HFFc6 (cell line): ENCODE data around the gene CD300A. TPM values are rescaled to one million over a fixed set of nuclear protein-coding genes. Genes with fewer than 3 reads are reported as not detected.

Experiments used
- DNase-seq: peaks from one replicate; pipeline ENCODE4 v3.0.0-alpha.2; 2018
- H3K27ac Mint-ChIP-seq: 2 replicates; pipeline ENCODE4 v1.8.0; 2020; ENCODE audit warnings: mild to moderate bottlenecking, mixed read lengths
- H3K27me3 Mint-ChIP-seq: 2 replicates; pipeline ENCODE4 v1.8.0; 2021; ENCODE audit warnings: mild to moderate bottlenecking, moderate library complexity, mixed read lengths; ENCODE audit not compliant: insufficient read depth
- H3K36me3 Mint-ChIP-seq: 2 replicates; pipeline ENCODE4 v1.8.0; 2021; ENCODE audit warnings: low read depth, mixed read lengths
- H3K4me1 Mint-ChIP-seq: 2 replicates; pipeline ENCODE4 v1.8.0; 2020; ENCODE audit warnings: low read depth, mixed read lengths
- H3K4me3 Mint-ChIP-seq: 2 replicates; pipeline ENCODE4 v1.8.0; 2020; ENCODE audit warnings: mild to moderate bottlenecking, moderate library complexity, mixed read lengths
- H3K9me3 Mint-ChIP-seq: 2 replicates; pipeline ENCODE4 v1.8.0; 2020; ENCODE audit warnings: mild to moderate bottlenecking, mixed read lengths
- total RNA-seq, 6 experiments: library from RNA; stranded (reverse); fragmentation: NEBNext Ultra II Directional; extraction: Animal tissue kit (Norgen Biotek cat#: 25700); gene quantifications; 2 replicates in 1 of 6; 3 replicates in 5 of 6; pipeline ENCODE4 v1.2.3, GENCODE V29; 2021
- TF ChIP-seq, protein P1 (sequence below): fragments of 200-600 bp; sonication (generic); IDR thresholded peaks from 2 replicates; pipeline ENCODE4 v1.5.0; 2021; ENCODE audit warnings: antibody characterized with exemption, mild to moderate bottlenecking

CD300A gene
- total RNA-seq, 6 experiments from 2014 or later = not detected

DNA sequence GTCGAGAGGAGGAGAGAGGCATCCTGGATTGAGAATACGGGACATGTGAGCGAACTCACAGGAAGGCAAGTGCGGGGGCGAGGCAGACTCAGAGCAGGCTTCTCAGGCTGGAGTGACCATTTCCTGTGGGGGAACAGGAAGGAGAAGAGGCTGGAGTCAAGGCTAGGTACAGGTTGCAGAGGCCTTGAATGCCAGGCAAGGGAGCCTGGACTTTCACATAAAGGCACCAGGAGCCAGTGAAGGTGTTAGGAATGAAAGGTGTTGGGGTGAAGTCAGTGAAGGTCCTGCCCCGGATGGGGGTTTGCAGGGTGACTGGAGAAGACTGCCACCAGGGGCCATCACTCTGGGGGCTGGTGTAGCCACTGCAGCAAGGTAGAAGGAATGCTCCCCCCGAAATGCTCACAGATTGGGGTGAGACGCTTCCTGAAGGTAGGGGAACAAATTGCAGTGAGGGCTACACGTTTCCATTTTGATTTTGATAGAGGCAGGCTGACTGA is 39.8 kb upstream of the CD300A start:
- TF ChIP-seq, protein P1, sequence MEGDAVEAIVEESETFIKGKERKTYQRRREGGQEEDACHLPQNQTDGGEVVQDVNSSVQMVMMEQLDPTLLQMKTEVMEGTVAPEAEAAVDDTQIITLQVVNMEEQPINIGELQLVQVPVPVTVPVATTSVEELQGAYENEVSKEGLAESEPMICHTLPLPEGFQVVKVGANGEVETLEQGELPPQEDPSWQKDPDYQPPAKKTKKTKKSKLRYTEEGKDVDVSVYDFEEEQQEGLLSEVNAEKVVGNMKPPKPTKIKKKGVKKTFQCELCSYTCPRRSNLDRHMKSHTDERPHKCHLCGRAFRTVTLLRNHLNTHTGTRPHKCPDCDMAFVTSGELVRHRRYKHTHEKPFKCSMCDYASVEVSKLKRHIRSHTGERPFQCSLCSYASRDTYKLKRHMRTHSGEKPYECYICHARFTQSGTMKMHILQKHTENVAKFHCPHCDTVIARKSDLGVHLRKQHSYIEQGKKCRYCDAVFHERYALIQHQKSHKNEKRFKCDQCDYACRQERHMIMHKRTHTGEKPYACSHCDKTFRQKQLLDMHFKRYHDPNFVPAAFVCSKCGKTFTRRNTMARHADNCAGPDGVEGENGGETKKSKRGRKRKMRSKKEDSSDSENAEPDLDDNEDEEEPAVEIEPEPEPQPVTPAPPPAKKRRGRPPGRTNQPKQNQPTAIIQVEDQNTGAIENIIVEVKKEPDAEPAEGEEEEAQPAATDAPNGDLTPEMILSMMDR = no peak
- no peaks in the 10 kb centered on the region for H3K4me1 Mint-ChIP-seq
- DNase-seq = no peak
- H3K4me3 Mint-ChIP-seq = no peak overlapping the region
- H3K9me3 Mint-ChIP-seq = peaks cover 55% of the 10 kb centered on the region
- H3K27me3 Mint-ChIP-seq = peaks cover 8% of the 10 kb centered on the region
- H3K36me3 Mint-ChIP-seq = peaks cover 7% of the 10 kb centered on the region
- H3K27ac Mint-ChIP-seq = no peak overlapping the region

DNA sequence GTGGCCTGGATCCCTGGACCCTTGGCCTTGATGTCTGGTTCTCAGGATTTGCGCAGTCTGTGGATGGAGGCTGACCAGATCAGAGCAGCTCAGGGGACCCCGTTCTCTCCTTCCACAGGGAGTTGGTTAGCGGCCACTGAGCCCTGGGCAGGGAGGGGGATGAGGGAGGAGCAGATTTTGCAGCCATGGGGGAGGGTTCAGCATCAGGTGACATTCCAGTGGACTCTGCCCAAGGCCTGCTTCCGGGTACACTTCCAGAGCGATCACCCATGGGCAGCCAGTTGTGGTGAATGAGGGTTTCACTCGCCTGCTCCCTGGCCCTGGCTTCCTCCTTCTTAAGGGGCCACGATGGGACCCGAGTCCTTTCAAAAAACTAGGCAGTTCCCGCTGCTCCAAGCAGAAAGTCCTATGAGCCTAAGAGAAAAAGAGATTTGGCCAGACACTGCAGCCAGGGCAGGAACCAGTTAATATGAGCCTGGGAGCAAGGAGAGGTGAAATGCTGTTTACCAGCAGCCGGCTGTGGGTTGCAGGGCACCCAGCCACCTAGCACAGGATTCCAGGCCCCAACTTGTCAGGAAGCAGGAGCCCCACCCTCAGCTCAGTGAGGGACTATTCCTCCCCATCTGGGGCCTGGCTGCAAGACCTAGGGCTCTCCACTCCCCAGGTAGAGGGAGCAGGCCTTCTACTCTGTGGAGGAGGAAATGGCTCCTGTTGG is 39.2 kb upstream of the CD300A start:
- Mint-ChIP-seq H3K27me3 (peaks cover 8% of the 10 kb centered on the region), H3K4me3 (no peak overlapping the region), H3K9me3 (peaks cover 53% of the 10 kb centered on the region), H3K4me1 (no peaks in the 10 kb centered on the region), H3K36me3 (peaks cover 7% of the 10 kb centered on the region), H3K27ac (no peak overlapping the region)
- DNase-seq = no peak
- TF ChIP-seq, protein P1 = no peak

- Mint-ChIP-seq H3K4me3 (no peak overlapping the region), H3K27ac (no peak overlapping the region), H3K4me1 (no peaks in the 10 kb centered on the region)
Observed at GRCh38 chr17:74427763-74428153, 38.7 kb upstream of the CD300A start.

DNA sequence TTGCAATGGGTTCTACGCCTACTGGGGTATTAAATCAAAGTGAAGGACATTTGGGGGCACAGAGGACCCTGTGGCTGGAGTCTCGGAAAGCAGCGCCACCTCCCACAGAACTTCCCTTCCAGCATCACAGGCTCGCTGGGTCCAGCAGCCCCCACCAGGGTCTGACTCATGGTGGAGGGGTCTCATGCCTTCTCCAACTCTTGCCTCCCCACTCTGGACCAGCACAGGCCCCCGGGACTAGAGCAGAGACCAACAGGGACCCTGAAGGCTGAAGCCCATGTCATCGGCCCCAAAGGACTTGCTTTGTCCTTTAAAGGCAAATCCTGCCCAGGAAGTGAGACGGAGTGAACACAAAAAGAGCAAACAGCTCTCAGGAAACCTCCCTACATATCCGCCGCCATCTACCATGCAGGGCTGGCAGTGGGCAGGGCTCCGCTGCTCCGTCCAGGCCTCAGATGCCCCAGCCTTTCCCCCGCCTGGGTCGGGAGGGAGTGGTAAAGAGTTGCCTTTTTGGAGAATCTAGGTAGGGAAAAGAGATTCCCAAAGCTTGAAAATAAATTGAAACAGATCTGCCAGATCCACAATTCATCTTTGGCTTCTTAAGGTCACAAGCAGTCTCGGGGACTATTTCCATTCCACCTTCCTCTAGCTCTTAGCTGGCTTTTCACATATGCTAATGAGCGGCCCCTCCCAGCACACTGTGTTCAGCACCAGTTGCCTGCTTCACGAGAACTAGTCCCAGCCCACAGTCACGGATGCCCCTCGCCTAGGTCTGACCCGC is 36.6 kb upstream of the CD300A start:
- Mint-ChIP-seq H3K4me3 (no peak overlapping the region), H3K4me1 (no peaks in the 10 kb centered on the region), H3K27me3 (peaks cover 10% of the 10 kb centered on the region), H3K27ac (no peak overlapping the region), H3K9me3 (peaks cover 46% of the 10 kb centered on the region), H3K36me3 (peaks cover 7% of the 10 kb centered on the region; the same call in 1 of the 2 replicates)
- DNase-seq = no peak
- TF ChIP-seq, protein P1 = no peak

More at GRCh38 chr17:74427763-74428153, 38.7 kb upstream of the CD300A start:
- no peak for DNase-seq
- Mint-ChIP-seq H3K27me3 (peaks cover 8% of the 10 kb centered on the region), H3K9me3 (peaks cover 48% of the 10 kb centered on the region), H3K36me3 (peaks cover 7% of the 10 kb centered on the region)
- TF ChIP-seq, protein P1 = no peak

DNA sequence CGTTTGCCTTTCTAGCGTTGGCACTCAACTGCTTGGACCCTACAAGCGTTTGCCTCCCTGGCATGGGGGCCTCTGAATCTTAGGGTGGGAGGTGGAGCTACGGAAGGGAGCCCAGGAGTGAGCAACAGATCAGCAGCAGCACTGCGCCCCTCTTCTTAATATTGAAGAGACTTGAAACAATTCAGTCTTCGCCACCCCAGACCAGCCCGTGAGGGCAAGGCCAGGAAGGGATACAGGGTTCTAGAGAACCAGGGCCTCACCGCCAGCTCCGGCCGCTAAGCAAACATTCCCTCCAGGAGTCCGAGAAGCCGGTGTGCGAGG is 36.1 kb upstream of the CD300A start:
- H3K4me1 Mint-ChIP-seq = no peaks in the 10 kb centered on the region
- TF ChIP-seq, protein P1 = no peak
- peaks cover 10% of the 10 kb centered on the region for H3K27me3 Mint-ChIP-seq
- H3K9me3 Mint-ChIP-seq = peaks cover 43% of the 10 kb centered on the region
- peaks cover 7% of the 10 kb centered on the region; the same call in 1 of the 2 replicates for H3K36me3 Mint-ChIP-seq
- no peak overlapping the region for H3K27ac Mint-ChIP-seq
- DNase-seq = no peak
- H3K4me3 Mint-ChIP-seq = no peak overlapping the region
